Inferior parietal cortex (tissue), 1 donor: ENCODE results near the gene ACE.

Experiments
- DNase-seq: peaks from one replicate; pipeline ENCODE4 v3.0.0-alpha.2; 2016; ENCODE audit errors: extremely low spot score

Gene ACE

DNA sequence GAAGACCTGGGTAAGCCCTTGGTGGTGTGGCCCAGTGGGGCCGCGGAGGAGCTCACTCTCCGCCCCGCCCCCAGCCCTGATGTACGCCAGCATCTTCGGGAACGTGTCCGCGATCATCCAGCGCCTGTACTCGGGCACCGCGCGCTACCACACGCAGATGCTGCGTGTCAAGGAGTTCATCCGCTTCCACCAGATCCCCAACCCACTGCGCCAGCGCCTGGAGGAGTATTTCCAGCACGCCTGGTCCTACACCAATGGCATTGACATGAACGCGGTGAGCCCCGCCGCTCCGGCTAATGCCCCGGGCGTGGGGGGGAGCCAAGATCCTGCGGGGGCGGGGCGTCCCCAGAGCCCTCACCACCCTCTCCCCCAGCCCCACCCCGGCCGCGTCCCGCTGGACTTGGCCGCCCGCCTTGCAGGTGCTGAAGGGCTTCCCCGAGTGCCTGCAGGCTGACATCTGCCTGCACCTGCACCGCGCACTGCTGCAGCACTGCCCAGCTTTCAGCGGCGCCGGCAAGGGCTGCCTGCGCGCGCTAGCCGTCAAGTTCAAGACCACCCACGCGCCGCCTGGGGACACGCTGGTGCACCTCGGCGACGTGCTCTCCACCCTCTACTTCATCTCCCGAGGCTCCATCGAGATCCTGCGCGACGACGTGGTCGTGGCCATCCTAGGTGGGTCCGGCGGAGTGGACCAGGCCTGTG is 61.3 kb downstream of the ACE start:
- no peak for DNase-seq

- DNase-seq = no peak
These were observed 62.1 kb downstream of the ACE start for GRCh38 chr17:63538693-63539595.

GRCh38 chr17:63540590-63540989 is 63.7 kb downstream of the ACE start:
- DNase-seq = no peak

- DNase-seq = no peak
These were observed 65.3 kb downstream of the ACE start for GRCh38 chr17:63542218-63542545.

DNA sequence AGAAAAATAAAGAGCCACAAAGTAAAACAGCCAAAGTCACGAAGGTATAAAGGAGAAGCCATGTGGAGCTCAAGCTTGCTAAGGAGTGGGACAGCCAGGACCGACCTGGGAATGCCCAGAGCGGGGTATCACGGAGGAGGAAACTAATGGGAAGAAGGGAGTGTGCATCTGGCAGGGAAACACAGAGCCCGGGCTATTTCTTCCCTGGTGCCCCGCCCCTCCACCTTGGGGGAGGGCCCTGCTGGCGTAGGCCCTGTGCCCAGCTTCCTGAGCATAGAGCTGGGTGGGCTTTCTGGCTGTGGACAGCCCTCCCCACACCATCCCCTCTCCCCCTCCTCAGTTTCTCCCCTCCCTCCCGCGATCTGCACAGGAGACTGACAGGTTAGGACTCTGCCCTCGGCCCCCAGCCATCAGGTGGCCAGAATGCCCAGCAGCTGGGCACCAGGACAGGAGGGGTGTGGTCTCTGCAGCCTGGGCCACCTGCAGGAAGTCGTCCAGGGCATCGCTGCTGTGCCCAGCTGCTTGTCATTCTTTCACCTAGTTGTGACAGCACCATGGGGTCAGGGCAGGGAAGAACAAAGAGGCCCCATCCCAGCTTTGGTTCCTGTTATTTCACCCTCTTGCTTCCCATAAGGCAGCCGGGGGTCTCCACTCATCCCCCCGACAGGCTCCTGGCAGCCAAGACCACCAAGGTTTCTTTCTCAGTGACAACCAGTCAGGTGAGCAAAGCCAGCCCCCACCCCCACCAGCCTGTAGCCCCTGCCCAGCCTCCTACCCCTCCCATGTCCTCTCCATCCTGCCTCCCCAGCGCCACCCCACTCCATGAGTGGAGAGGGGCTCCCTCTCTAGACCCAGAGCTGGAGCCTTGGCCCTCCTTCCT is 66.3 kb downstream of the ACE start:
- DNase-seq = no peak

DNA sequence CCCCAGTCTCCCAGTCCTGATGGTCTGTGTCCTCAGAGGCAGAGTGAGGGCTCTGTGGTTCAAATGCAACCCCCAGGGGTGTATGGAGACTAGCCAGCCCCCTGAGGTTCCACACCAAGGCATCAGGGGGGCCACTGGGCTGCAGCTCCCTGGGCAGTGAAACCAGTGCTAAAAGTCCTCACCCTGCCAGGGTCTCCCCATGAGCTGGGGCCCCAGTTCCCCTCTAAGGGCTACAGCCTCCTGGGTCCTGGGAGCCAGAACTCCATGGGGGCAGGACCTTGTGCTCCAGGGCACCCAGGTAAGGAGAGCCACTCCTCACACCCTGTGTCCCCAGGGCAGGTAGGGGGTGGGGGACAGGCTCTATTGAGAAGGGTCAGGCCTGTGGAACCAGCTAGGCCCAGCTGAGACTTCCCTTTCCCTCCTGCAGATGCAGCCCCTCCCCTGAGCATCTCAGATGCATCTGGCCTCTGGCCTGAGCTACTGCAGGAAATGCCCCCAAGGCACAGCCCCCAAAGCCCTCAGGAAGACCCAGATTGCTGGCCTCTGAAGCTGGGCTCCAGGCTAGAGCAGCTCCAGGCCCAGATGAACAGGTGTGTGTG is 67.1 kb downstream of the ACE start:
- no peak for DNase-seq

DNA sequence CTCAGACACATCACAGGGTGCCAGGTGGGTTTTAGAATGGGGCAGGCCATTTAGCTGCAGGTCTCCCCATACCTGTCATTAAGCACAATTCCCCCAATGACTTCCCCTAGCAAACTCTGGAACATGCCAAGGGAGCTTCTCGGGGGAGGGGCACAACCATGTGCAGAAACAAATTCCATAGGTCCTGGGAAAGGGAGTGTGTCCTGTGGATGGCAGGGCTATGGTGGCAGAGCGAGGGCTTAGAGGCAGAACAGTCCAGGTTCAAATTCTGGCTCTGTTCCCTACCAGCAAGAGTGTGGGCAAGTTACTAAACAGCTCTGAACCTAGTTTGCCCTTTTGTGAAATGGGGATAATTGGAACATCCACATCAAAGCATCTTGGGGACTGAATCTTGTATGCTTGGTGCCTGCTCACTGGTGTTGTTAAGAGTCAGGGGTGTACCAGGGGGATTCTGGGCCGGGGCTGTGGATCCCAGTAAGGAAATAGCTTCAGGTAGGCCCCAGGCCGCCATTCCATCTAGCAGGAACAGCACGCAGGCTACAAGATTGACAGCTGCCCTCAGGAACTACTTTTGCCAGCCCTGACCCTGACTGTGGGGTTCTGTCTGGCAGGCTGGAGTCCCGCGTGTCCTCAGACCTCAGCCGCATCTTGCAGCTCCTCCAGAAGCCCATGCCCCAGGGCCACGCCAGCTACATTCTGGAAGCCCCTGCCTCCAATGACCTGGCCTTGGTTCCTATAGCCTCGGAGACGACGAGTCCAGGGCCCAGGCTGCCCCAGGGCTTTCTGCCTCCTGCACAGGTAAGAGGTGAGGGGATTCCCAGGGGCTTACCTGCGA is 67.8 kb downstream of the ACE start:
- DNase-seq = no peak

DNA sequence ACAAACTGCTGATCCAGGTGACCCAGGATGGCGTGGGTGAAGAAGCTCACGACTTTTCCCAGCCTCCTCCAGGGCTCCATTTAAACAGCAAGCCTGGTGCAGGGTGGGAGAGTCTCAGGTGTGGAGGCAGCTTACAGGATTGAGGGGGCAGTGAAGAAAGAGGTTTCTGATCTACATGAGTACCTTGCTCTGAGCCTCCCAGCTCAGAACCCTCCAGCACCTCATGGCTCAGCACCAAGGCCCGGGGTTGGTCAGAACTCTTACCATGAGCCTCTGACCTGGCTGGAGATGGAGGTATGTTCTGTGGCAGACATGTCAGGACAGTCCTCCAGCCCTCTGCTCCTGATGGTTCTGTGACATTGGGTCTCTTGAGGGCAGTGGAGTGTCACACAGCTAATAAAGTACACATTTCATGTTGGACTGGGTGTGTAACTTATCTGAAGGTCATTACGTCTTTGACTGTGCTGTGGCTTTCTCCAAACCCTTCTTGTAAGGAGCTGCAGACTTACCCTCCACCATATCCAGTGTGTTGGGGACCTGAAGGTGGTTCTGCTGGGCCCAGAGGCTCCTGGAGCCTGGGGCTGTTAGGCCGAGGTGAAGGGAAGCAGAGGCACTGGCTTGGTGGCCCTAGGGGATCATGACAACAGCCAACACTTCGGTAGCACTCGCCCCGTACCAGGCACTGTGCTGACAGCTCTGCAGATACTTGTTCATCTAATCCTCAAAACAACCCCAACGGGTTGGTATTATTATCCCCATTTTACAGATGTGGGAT is 69.6 kb downstream of the ACE start:
- DNase-seq = no peak

DNA sequence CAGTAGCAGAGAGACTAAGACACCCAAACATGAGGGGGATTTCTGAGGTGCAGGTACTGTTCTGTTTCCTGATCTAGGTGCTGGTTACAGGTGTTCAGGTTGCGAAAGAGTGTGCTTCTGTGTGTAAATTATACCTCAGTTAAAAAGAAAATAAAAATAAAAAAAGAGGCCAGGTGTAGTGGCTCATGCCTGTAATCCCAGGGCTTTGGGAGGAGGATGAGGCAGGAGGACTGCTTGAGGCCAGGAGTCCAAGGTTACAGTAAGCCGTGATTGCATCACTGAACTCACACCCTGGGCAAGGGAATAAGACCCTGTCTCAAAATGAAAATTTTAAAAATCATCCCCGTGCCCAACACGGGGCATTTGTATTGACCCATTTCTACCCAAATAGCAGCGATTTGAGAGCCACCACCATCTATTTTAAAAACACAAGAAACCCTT is 70.2 kb downstream of the ACE start:
- no peak for DNase-seq
